Measurements from ENCODE around the gene PPP1R12B. TPM values are rescaled to one million over a fixed set of nuclear protein-coding genes. Genes with fewer than 3 reads are reported as not detected.
A peak's percentile ranks its signal among the peaks of the same experiment; 100 is the strongest.
"Not testable (repeated sequence)": the region's sequence is repeated elsewhere in the genome, so short reads cannot be mapped to it uniquely, and the experiment has no call there.

The PPP1R12B gene
- total RNA-seq, 3 donors from 2014 or later, result 80.9 to 655 (median 89.0) TPM

GRCh38 chr1:202348005-202348508 lies 442 bp upstream of the PPP1R12B start:
- H3K4me3 ChIP-seq, result peak overlapping the region; percentile 97
- no peak for ATAC-seq
- peaks cover 7% of the 10 kb centered on the region for H3K4me1 ChIP-seq (ENCODE audit: low read depth)
- H3K9me3 ChIP-seq, result no peaks in the 10 kb centered on the region
- no peak for TF ChIP-seq CTCF (IDR thresholded peaks at IDR 0.05)
- no peak for DNase-seq
- peaks cover 5% of the 10 kb centered on the region for H3K36me3 ChIP-seq (ENCODE audit: low read depth)
- intact Hi-C loops (cut with DNase I, micrococcal nuclease), result no loop called here

- Histone ChIP-seq H3K4me1 (ENCODE audit: low read depth) (peaks cover 7% of the 10 kb centered on the region), H3K4me3 (peak overlapping the region; percentile 97), H3K36me3 (ENCODE audit: low read depth) (peaks cover 5% of the 10 kb centered on the region), H3K9me3 (no peaks in the 10 kb centered on the region)
- intact Hi-C loops (cut with DNase I, micrococcal nuclease), result no loop called here
- ATAC-seq, result peak; percentile 16
- DNase-seq, result no peak
- no peak for TF ChIP-seq CTCF (IDR thresholded peaks at IDR 0.05)
Measured at GRCh38 chr1:202349206-202349928, 868 bp downstream of the PPP1R12B start.

GRCh38 chr1:202351725-202352124 lies 3.2 kb downstream of the PPP1R12B start:
- intact Hi-C loops (cut with DNase I, micrococcal nuclease), result no loop called here
- no peak for ATAC-seq
- Histone ChIP-seq H3K4me1 (ENCODE audit: low read depth) (peaks cover 7% of the 10 kb centered on the region), H3K4me3 (no peak overlapping the region), H3K36me3 (ENCODE audit: low read depth) (peaks cover 5% of the 10 kb centered on the region), H3K9me3 (no peaks in the 10 kb centered on the region)
- DNase-seq, result no peak
- TF ChIP-seq CTCF (IDR thresholded peaks at IDR 0.05), result no peak

- H3K36me3 ChIP-seq (ENCODE audit: low read depth); H3K4me1 ChIP-seq (ENCODE audit: low read depth); DNase-seq; ATAC-seq; H3K9me3 ChIP-seq; intact Hi-C loops (cut with DNase I, micrococcal nuclease); H3K4me3 ChIP-seq: not testable (repeated sequence)
Measured at GRCh38 chr1:202352583-202353197, 4.2 kb downstream of the PPP1R12B start.

- Histone ChIP-seq H3K9me3 (no peaks in the 10 kb centered on the region), H3K4me3 (no peak overlapping the region), H3K36me3 (ENCODE audit: low read depth) (no peaks in the 10 kb centered on the region), H3K4me1 (ENCODE audit: low read depth) (no peaks in the 10 kb centered on the region)
- no peak for DNase-seq
- intact Hi-C loops (cut with DNase I, micrococcal nuclease), result no loop called here
- TF ChIP-seq CTCF (IDR thresholded peaks at IDR 0.05), result no peak
- ATAC-seq, result no peak
Measured at GRCh38 chr1:202355944-202356553, 7.5 kb downstream of the PPP1R12B start.

GRCh38 chr1:202357506-202357905 lies 9.0 kb downstream of the PPP1R12B start:
- intact Hi-C loops (cut with DNase I, micrococcal nuclease), result no loop called here
- H3K9me3 ChIP-seq, result no peaks in the 10 kb centered on the region
- H3K4me3 ChIP-seq, result no peak overlapping the region
- no peak for DNase-seq
- no peaks in the 10 kb centered on the region for H3K36me3 ChIP-seq (ENCODE audit: low read depth)
- ATAC-seq, result no peak
- no peak for TF ChIP-seq CTCF (IDR thresholded peaks at IDR 0.05)
- no peaks in the 10 kb centered on the region for H3K4me1 ChIP-seq (ENCODE audit: low read depth)

All from mucosa of descending colon (tissue), 3 donors.